Neutrophil (primary cell): ENCODE results near the gene ABLIM2.

Source experiments
- H3K27ac ChIP-seq: fragments of 200-600 bp; sonication (generic); 2 replicates; pipeline ENCODE4 v1.5.1; 2016; ENCODE audit warnings: mild to moderate bottlenecking, moderate library complexity
- H3K27me3 ChIP-seq: fragments of 200-600 bp; sonication (generic); 2 replicates; pipeline ENCODE4 v1.6.0; 2016; ENCODE audit warnings: mild to moderate bottlenecking
- H3K36me3 ChIP-seq: fragments of 200-600 bp; sonication (generic); 2 replicates; pipeline ENCODE4 v1.5.1; 2017
- H3K4me1 ChIP-seq, 2 experiments: fragments of 200-600 bp in 1 of 2; sonication (generic) in 1 of 2; 1 replicate in 1 of 2; 2 replicates in 1 of 2; pipeline versions ENCODE4 v1.5.1 to v1.6.1; 2013 to 2016; ENCODE audit warnings: low read depth in 1 of 2, low read length in 1 of 2, mild to moderate bottlenecking in 1 of 2, moderate library complexity in 1 of 2; ENCODE audit not compliant: control insufficient read depth in 1 of 2, insufficient read depth in 1 of 2
- H3K4me3 ChIP-seq, 2 experiments: fragments of 200-600 bp in 1 of 2; sonication (generic) in 1 of 2; 1 replicate in 1 of 2; 2 replicates in 1 of 2; pipeline ENCODE4 v1.5.1; 2013 to 2016; ENCODE audit warnings: low read depth in 1 of 2, low read length in 1 of 2, mild to moderate bottlenecking in 1 of 2, moderate library complexity in 1 of 2
- H3K9me3 ChIP-seq: fragments of 200-600 bp; sonication (generic); 2 replicates; pipeline ENCODE4 v1.5.1; 2016
- CTCF ChIP-seq: fragments of 200-600 bp; sonication (generic); IDR thresholded peaks from 2 replicates; pipeline ENCODE4 v1.5.1; 2016; ENCODE audit warnings: antibody characterized with exemption

ABLIM2 gene

GRCh38 chr4:8155048-8155447 is 3.6 kb downstream of the ABLIM2 start:
- no peaks in the 10 kb centered on the region for H3K36me3 ChIP-seq
- no peak for TF ChIP-seq CTCF
- peaks cover 15% of the 10 kb centered on the region in 2 experiments for H3K4me1 ChIP-seq
- no peaks in the 10 kb centered on the region for H3K9me3 ChIP-seq
- H3K27ac ChIP-seq = no peak overlapping the region
- no peak overlapping the region for H3K4me3 ChIP-seq
- peaks cover 74% of the 10 kb centered on the region for H3K27me3 ChIP-seq

GRCh38 chr4:8153441-8153840 is 5.2 kb downstream of the ABLIM2 start:
- H3K27me3 ChIP-seq = peaks cover 58% of the 10 kb centered on the region

GRCh38 chr4:8152865-8153257 is 5.8 kb downstream of the ABLIM2 start:
- no peak for TF ChIP-seq CTCF

More at GRCh38 chr4:8153441-8153840, 5.2 kb downstream of the ABLIM2 start:
- Histone ChIP-seq H3K36me3 (no peaks in the 10 kb centered on the region), H3K27ac (no peak overlapping the region), H3K9me3 (no peaks in the 10 kb centered on the region), H3K4me1 (peaks cover 5 to 6% of the 10 kb centered on the region in 2 experiments), H3K4me3 (no peak overlapping the region)
- no peak for TF ChIP-seq CTCF

GRCh38 chr4:8152090-8152864 is 6.3 kb downstream of the ABLIM2 start:
- Histone ChIP-seq H3K4me3 (no peak overlapping the region), H3K9me3 (no peaks in the 10 kb centered on the region), H3K27me3 (peaks cover 50% of the 10 kb centered on the region), H3K4me1 (no peaks in the 10 kb centered on the region), H3K27ac (no peak overlapping the region), H3K36me3 (no peaks in the 10 kb centered on the region)
- TF ChIP-seq CTCF = no peak

More at GRCh38 chr4:8152865-8153257, 5.8 kb downstream of the ABLIM2 start:
- no peaks in the 10 kb centered on the region for H3K9me3 ChIP-seq
- H3K4me3 ChIP-seq = no peak overlapping the region
- H3K27me3 ChIP-seq = peaks cover 52% of the 10 kb centered on the region
- peaks cover 0 to under 1% of the 10 kb centered on the region in 2 experiments for H3K4me1 ChIP-seq
- no peak overlapping the region for H3K27ac ChIP-seq
- no peaks in the 10 kb centered on the region for H3K36me3 ChIP-seq

- Histone ChIP-seq H3K9me3 (no peaks in the 10 kb centered on the region), H3K36me3 (no peaks in the 10 kb centered on the region), H3K27ac (no peak overlapping the region), H3K4me1 (no peaks in the 10 kb centered on the region), H3K27me3 (peaks cover 50% of the 10 kb centered on the region), H3K4me3 (no peak overlapping the region)
- TF ChIP-seq CTCF = no peak
These were observed 7.4 kb downstream of the ABLIM2 start for GRCh38 chr4:8151165-8151650.
